Thyroid gland (tissue), 4 donors: Measurements from ENCODE around the gene PAFAH2.

Source experiments
- POLR2A ChIP-seq, 2 donors: fragments of 450-650 bp; IDR thresholded peaks; one replicate each; pipeline ENCODE4 v1.6.1; 2017; ENCODE audit warnings: antibody characterized with exemption in 2 of 2, mild to moderate bottlenecking in 2 of 2, moderate library complexity in 1 of 2
- TF ChIP-seq, protein P1 (sequence below), 6 experiments: fragments of 200-600 bp in 3 of 6; fragments of 450-650 bp in 3 of 6; sonication (generic) in 3 of 6; IDR thresholded peaks; one replicate each; pipeline ENCODE4 v1.5.1; 2016 to 2019; ENCODE audit warnings: antibody characterized with exemption in 6 of 6, mild to moderate bottlenecking in 2 of 6, inconsistent platforms in 1 of 6, moderate library complexity in 1 of 6

DNA sequence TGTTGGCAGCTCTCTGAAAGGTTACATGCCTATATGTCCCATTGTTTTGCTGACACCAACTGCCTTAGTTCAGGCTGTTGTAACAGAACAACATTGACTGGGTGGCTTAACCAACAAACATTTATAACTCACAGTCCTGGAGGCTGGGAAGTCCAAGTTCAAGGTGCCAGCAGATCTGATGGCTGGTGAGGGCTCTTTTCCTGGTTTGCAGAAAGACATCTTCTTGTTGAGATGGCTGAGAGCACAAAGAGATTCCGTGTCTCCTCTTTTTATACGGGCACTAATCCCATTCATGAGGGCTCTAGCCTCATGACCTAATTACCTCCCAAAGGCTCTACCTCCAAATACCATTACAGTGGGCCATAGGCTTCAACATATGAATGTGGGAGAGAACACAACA is 81.4 kb downstream of the PAFAH2 start:
- TF ChIP-seq, protein P1, sequence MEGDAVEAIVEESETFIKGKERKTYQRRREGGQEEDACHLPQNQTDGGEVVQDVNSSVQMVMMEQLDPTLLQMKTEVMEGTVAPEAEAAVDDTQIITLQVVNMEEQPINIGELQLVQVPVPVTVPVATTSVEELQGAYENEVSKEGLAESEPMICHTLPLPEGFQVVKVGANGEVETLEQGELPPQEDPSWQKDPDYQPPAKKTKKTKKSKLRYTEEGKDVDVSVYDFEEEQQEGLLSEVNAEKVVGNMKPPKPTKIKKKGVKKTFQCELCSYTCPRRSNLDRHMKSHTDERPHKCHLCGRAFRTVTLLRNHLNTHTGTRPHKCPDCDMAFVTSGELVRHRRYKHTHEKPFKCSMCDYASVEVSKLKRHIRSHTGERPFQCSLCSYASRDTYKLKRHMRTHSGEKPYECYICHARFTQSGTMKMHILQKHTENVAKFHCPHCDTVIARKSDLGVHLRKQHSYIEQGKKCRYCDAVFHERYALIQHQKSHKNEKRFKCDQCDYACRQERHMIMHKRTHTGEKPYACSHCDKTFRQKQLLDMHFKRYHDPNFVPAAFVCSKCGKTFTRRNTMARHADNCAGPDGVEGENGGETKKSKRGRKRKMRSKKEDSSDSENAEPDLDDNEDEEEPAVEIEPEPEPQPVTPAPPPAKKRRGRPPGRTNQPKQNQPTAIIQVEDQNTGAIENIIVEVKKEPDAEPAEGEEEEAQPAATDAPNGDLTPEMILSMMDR (IDR thresholded peaks at IDR 0.05), result no peak
- TF ChIP-seq POLR2A (IDR thresholded peaks at IDR 0.05), result no peak
